B cell (primary cell): Measurements from ENCODE around the gene NDUFB6. TPM values are rescaled to one million over a fixed set of nuclear protein-coding genes. Genes with fewer than 3 reads are reported as not detected.

Source experiments
- ATAC-seq: fragments of 200-7000 bp; cut with Tn5 transposase; one replicate; pipeline ENCODE4 v1.10.0; 2021; ENCODE audit warnings: low read depth, mild to moderate bottlenecking, moderate number of reproducible peaks, moderate library complexity
- CTCF ChIA-PET: fragments of 350-600 bp; sonication (Branson Sonifier 250); formaldehyde crosslinking; loops from one replicate; lab custom pipeline; 2021; ENCODE audit warnings: antibody characterized with exemption, inconsistent platforms; lab: Charles Lee
- POLR2A ChIA-PET: fragments of 350-600 bp; sonication (Branson Sonifier 250); formaldehyde crosslinking; loops from one replicate; lab custom pipeline; 2021; ENCODE audit warnings: antibody characterized with exemption; lab: Charles Lee
- DNase-seq: peaks from one replicate; pipeline ENCODE4 v3.0.0; 2013
- H2AFZ ChIP-seq: 2 replicates; pipeline ENCODE4 v1.6.1; 2012; ENCODE audit warnings: mild to moderate bottlenecking, low read depth, low read length; ENCODE audit not compliant: insufficient read depth, poor library complexity, severe bottlenecking
- H3K27ac ChIP-seq, 2 donors: 1 replicate in 1 of 2; 2 replicates in 1 of 2; pipeline ENCODE4 v1.5.1; 2012 to 2013; ENCODE audit warnings: low read length in 2 of 2, mild to moderate bottlenecking in 2 of 2, moderate library complexity in 1 of 2
- H3K27me3 ChIP-seq, 4 experiments: fragments of 200-600 bp in 1 of 4; sonication (generic) in 1 of 4; replicated peaks in 1 of 4; 1 replicate in 2 of 4; 2 replicates in 2 of 4; pipeline versions ENCODE4 v1.6.1 to v1.7.0; 2013 to 2016; ENCODE audit warnings: low read length in 3 of 4, mild to moderate bottlenecking in 2 of 4, mixed read lengths in 1 of 4, moderate library complexity in 1 of 4; ENCODE audit not compliant: insufficient read depth in 4 of 4, control insufficient read depth in 3 of 4; ENCODE audit errors: control extremely low read depth in 1 of 4
- H3K36me3 ChIP-seq, 2 experiments: replicated peaks in 1 of 2; 1 replicate in 1 of 2; 2 replicates in 1 of 2; pipeline versions ENCODE4 v1.6.1 to v1.7.1; 2013; ENCODE audit warnings: low read length in 1 of 2; ENCODE audit not compliant: insufficient read depth in 2 of 2, control insufficient read depth in 1 of 2; ENCODE audit errors: control extremely low read depth in 1 of 2, extremely low read depth in 1 of 2
- H3K4me1 ChIP-seq, 2 donors: fragments of 200-600 bp in 1 of 2; sonication (generic) in 1 of 2; 1 replicate in 1 of 2; 2 replicates in 1 of 2; pipeline versions ENCODE4 v1.5.1 to v1.6.1; 2013 to 2017; ENCODE audit warnings: low read length in 2 of 2; ENCODE audit not compliant: control insufficient read depth in 2 of 2, insufficient read depth in 2 of 2
- H3K4me2 ChIP-seq: replicated peaks from 2 replicates; pipeline ENCODE3; 2012; ENCODE audit warnings: mild to moderate bottlenecking, low read depth, low read length; ENCODE audit not compliant: poor library complexity, severe bottlenecking
- H3K4me3 ChIP-seq, 5 experiments: fragments of 200-600 bp in 1 of 5; sonication (generic) in 1 of 5; 1 replicate in 3 of 5; 2 replicates in 2 of 5; pipeline versions ENCODE4 v1.5.1 to v1.7.0; 2011 to 2016; ENCODE audit warnings: low read length in 4 of 5, mild to moderate bottlenecking in 4 of 5, low read depth in 2 of 5, control low read depth in 1 of 5, moderate library complexity in 1 of 5; ENCODE audit not compliant: insufficient read depth in 1 of 5; ENCODE audit errors: control extremely low read depth in 1 of 5, extremely low read depth in 1 of 5
- H3K79me2 ChIP-seq: fragments of 200-600 bp; sonication (generic); one replicate; pipeline ENCODE4 v1.6.0; 2016; ENCODE audit warnings: low read length; ENCODE audit not compliant: control insufficient read depth, insufficient read depth
- H3K9ac ChIP-seq: fragments of 200-600 bp; sonication (generic); 2 replicates; pipeline ENCODE4 v1.6.1; 2017; ENCODE audit warnings: mild to moderate bottlenecking, low read length, moderate library complexity
- H3K9me3 ChIP-seq, 3 donors: one replicate each; pipeline versions ENCODE4 v1.6.1 to v1.7.1; 2013; ENCODE audit warnings: low read length in 2 of 3; ENCODE audit not compliant: control insufficient read depth in 2 of 3, insufficient read depth in 1 of 3; ENCODE audit errors: control extremely low read depth in 1 of 3
- H4K20me1 ChIP-seq: 2 replicates; pipeline ENCODE4 v1.6.0; 2012; ENCODE audit warnings: mild to moderate bottlenecking, low read length; ENCODE audit not compliant: insufficient read depth, control insufficient read depth, poor library complexity, severe bottlenecking
- H3K27ac Mint-ChIP-seq: one replicate; pipeline ENCODE4 v1.8.0; 2021; ENCODE audit warnings: mixed read lengths
- H3K27me3 Mint-ChIP-seq: one replicate; pipeline ENCODE4 v1.8.0; 2021; ENCODE audit warnings: mixed read lengths
- H3K4me1 Mint-ChIP-seq: one replicate; pipeline ENCODE4 v1.8.0; 2021; ENCODE audit warnings: mixed read lengths
- H3K4me3 Mint-ChIP-seq: one replicate; pipeline ENCODE4 v1.8.0; 2021; ENCODE audit warnings: mixed read lengths
- H3K9me3 Mint-ChIP-seq: one replicate; pipeline ENCODE4 v1.8.0; 2022; ENCODE audit warnings: mixed read lengths; ENCODE audit not compliant: insufficient read depth
- EZH2 ChIP-seq: IDR thresholded peaks from 2 replicates; pipeline ENCODE4 v1.6.1; 2012; ENCODE audit warnings: borderline replicate concordance, low read depth, mild to moderate bottlenecking, moderate library complexity, low read length; ENCODE audit not compliant: insufficient read depth, poor library complexity, severe bottlenecking
- WGBS: methylation state at CpG from one replicate; pipeline ENCODE4 v1.1.5; 2013; ENCODE audit warnings: missing lambda C conversion rate; ENCODE audit not compliant: insufficient coverage; 5-methylcytosine and 5-hydroxymethylcytosine counted together
- intact Hi-C: fragments of 100-400 bp; cut with micrococcal nuclease; formaldehyde crosslinking; loops from one replicate; pipeline ENCODE4 v1.10.0; 2022
- polyA plus RNA-seq: library from polyadenylated mRNA; depleted of rRNA; stranded (reverse); fragments of >200 nt; gene quantifications from 2 replicates; pipeline ENCODE4 v1.2.3, GENCODE V29; 2012
- total RNA-seq, 2 donors: library from RNA; stranded (reverse); fragments of 120-200 nt in 1 of 2; gene quantifications; 1 replicate in 1 of 2; 2 replicates in 1 of 2; pipeline versions ENCODE4 v1.2.3 to v1.2.4, GENCODE V29; 2013 to 2022
- TF ChIP-seq, protein P1 (sequence below): fragments of 200-600 bp; IDR thresholded peaks from one replicate; pipeline ENCODE4 v1.8.0; 2022; ENCODE audit warnings: antibody characterized with exemption, mild to moderate bottlenecking

Gene NDUFB6
- total and polyA plus RNA-seq, 2 donors (not counting 1 experiment from before 2014, with no cell fraction given): 7.4 to 13.6 TPM

DNA sequence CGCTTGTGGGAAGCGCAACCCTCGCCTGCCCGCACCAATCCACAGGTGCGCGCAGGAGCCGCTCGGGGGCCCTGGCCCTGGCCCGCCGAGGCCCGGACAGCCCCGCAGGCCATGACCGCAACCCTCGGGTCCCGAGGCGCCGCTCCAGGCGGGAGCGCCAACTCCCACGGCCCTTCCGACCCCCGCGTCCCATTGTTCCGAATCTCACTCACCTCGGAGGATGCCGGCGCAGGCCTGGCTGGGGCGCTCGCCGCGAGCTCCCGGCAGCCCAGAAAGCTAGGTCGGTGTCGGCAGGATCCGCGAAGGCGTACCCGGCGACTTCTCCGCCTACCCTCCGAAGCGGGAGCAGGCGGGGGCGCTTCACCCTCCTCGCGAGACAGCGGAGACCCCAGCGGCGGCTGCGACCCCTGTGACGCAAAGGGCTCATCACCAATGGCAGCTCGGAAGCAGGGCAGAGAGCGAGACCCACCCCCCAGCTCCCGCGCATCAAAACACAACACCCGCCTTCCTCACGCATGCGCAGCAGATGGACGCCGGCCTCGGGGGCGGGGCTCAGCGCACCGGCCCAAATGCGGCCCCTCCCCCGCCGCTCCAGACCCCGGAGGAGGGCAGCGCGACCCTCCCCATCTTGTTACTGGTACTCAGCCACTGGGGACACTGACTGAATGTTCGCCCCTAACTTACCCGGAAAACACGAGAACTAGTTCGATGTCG, 22.2 kb downstream of the NDUFB6 start:
- Mint-ChIP-seq H3K9me3 (no peaks in the 10 kb centered on the region), H3K4me1 (peaks cover 34% of the 10 kb centered on the region), H3K27me3 (no peaks in the 10 kb centered on the region), H3K4me3 (peak overlapping the region; percentile 91), H3K27ac (peak overlapping the region; percentile 91)
- H3K36me3 ChIP-seq: peaks cover 0 to 3% of the 10 kb centered on the region in 2 experiments
- POLR2A ChIA-PET: interaction anchor here (0.6 to 2.5 kb wide), 4 partner anchors 12 to 166 kb away, joined by 3 to 16 read pairs (median 7); partner anchors contain the start of genes ACO1, NDUFB6 and RIGI
- peaks cover 14% of the 10 kb centered on the region for H4K20me1 ChIP-seq
- no peaks in the 10 kb centered on the region for H3K27me3 ChIP-seq
- TF ChIP-seq EZH2: no peak
- TF ChIP-seq, protein P1, sequence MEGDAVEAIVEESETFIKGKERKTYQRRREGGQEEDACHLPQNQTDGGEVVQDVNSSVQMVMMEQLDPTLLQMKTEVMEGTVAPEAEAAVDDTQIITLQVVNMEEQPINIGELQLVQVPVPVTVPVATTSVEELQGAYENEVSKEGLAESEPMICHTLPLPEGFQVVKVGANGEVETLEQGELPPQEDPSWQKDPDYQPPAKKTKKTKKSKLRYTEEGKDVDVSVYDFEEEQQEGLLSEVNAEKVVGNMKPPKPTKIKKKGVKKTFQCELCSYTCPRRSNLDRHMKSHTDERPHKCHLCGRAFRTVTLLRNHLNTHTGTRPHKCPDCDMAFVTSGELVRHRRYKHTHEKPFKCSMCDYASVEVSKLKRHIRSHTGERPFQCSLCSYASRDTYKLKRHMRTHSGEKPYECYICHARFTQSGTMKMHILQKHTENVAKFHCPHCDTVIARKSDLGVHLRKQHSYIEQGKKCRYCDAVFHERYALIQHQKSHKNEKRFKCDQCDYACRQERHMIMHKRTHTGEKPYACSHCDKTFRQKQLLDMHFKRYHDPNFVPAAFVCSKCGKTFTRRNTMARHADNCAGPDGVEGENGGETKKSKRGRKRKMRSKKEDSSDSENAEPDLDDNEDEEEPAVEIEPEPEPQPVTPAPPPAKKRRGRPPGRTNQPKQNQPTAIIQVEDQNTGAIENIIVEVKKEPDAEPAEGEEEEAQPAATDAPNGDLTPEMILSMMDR: peak; percentile 5
- WGBS: under 1% methylated on average over 70 of the region's 75 CpGs
- no peaks in the 10 kb centered on the region for H3K9me3 ChIP-seq
- peaks cover 69% of the 10 kb centered on the region for H3K79me2 ChIP-seq
- peak overlapping the region; percentile 88 for H3K9ac ChIP-seq
- CTCF ChIA-PET: interaction anchor here (0.7 to 5.2 kb wide), 8 partner anchors 10 to 918 kb away, joined by 3 to 30 read pairs (median 9); partner anchors contain the start of genes ACO1, NDUFB6 and RIGI
- H3K27ac ChIP-seq: peak overlapping the region; percentile 89 to 92
- H3K4me1 ChIP-seq: peaks cover 14 to 15% of the 10 kb centered on the region in 2 donors
- H3K4me2 ChIP-seq: peak overlapping the region; percentile 81
- DNase-seq: peak; percentile 97
- H2AFZ ChIP-seq: peak overlapping the region; percentile 89
- intact Hi-C loops: loop anchor here (10.0 kb wide), 2 partner anchors 714 to 744 kb away; partner anchors contain the start of genes BAG1, CHMP5 and NFX1
- H3K4me3 ChIP-seq: peak overlapping the region; percentile 86 to 98 (median 87)
- peak; percentile 84 for ATAC-seq
